K562 (cell line): ENCODE data around the gene TRIM34. TPM values are rescaled to one million over a fixed set of nuclear protein-coding genes. Genes with fewer than 3 reads are reported as not detected.

ENCODE experiments used
- MGA ChIP-seq: fragments of 450-650 bp; IDR thresholded peaks from 2 replicates; pipeline ENCODE4 v1.6.1; 2016; ENCODE audit warnings: mild to moderate bottlenecking, moderate library complexity
- THRB ChIP-seq: fragments of 450-650 bp; formaldehyde crosslinking; conservative IDR thresholded peaks from 2 replicates; pipeline ENCODE4 v1.4.0; 2022; ENCODE audit warnings: mild to moderate bottlenecking, missing genetic modification characterization
- XRCC3 ChIP-seq: fragments of 450-650 bp; IDR thresholded peaks from 2 replicates; pipeline ENCODE4 v1.6.1; 2017; ENCODE audit warnings: mild to moderate bottlenecking, moderate library complexity
- ZBTB40 ChIP-seq, 2 experiments: fragments of 450-650 bp in 1 of 2; sonication (generic) in 1 of 2; formaldehyde crosslinking in 1 of 2; IDR thresholded peaks; 2 replicates each; pipeline versions ENCODE4 v1.7.1 to v1.9.0; 2016 to 2022; ENCODE audit warnings: inconsistent platforms in 1 of 2, mild to moderate bottlenecking in 1 of 2, missing genetic modification reagents in 1 of 2
- polyA plus RNA-seq, 8 experiments: library from polyadenylated mRNA; depleted of rRNA in 4 of 8; stranded (reverse) in 5 of 8; unstranded in 3 of 8; fragments of >200 nt; fragmentation: Nextera tagmentation in 2 of 8; fragmentation: Illumina TruSeq in 1 of 8; extraction: Ambion mirVana in 2 of 8; extraction: Trizol in 1 of 8; gene quantifications; 2 replicates each; pipeline versions ENCODE4 v1.2.1 to v1.2.3, GENCODE V29; 2011 to 2014; ENCODE audit warnings: inconsistent platforms in 1 of 8, missing spikeins in 1 of 8
- total RNA-seq, 7 experiments: library from RNA; depleted of rRNA in 6 of 7; stranded (reverse); fragments of >200 nt in 6 of 7; fragmentation: Illumina TruSeq in 2 of 7; extraction: Trizol in 2 of 7; gene quantifications; 2 replicates each; pipeline versions ENCODE4 v1.2.1 to v1.2.3, GENCODE V29; 2011 to 2021; ENCODE audit warnings: low replicate concordance in 1 of 7

Gene TRIM34
- total and polyA plus RNA-seq, 9 of the 15 experiments (the other 6 are each of a cell fraction or from before 2014, with no cell fraction given): 0.31 to 2.9 (median 1.3) TPM

- TF ChIP-seq ZBTB40 (IDR thresholded peaks at IDR 0.05) (no peak), ZBTB40 (CRISPR knock-in tag; IDR thresholded peaks at IDR 0.05) (no peak), THRB (no peak), XRCC3 (no peak), MGA (no peak)
These were observed 60.0 kb downstream of the TRIM34 start, which contains the start of gene TRIM5 (continued) for GRCh38 chr11:5684646-5685362.
